Mucosa of rectum (tissue), 2 donors: ENCODE data around the gene PRR22.

ENCODE experiments used
- H3K27ac ChIP-seq, 2 donors: one replicate each; pipeline ENCODE4 v1.7.0; 2013; ENCODE audit warnings: inconsistent platforms in 2 of 2, low read depth in 2 of 2, low read length in 2 of 2
- H3K27me3 ChIP-seq, 2 donors: one replicate each; pipeline ENCODE4 v1.7.0; 2013; ENCODE audit warnings: low read length in 2 of 2; ENCODE audit not compliant: control insufficient read depth in 2 of 2, insufficient read depth in 2 of 2
- H3K36me3 ChIP-seq, 2 donors: one replicate each; pipeline ENCODE4 v1.7.0; 2013; ENCODE audit warnings: low read length in 2 of 2; ENCODE audit not compliant: control insufficient read depth in 2 of 2, insufficient read depth in 2 of 2
- H3K4me1 ChIP-seq, 2 donors: one replicate each; pipeline ENCODE4 v1.7.0; 2013; ENCODE audit warnings: low read length in 2 of 2, mild to moderate bottlenecking in 1 of 2; ENCODE audit not compliant: control insufficient read depth in 2 of 2, insufficient read depth in 2 of 2
- H3K4me3 ChIP-seq, 2 donors: one replicate each; pipeline ENCODE4 v1.7.0; 2013; ENCODE audit warnings: low read length in 2 of 2
- H3K9ac ChIP-seq, 2 donors: one replicate each; pipeline ENCODE4 v1.7.0; 2013; ENCODE audit warnings: low read length in 2 of 2, low read depth in 1 of 2, mild to moderate bottlenecking in 1 of 2
- H3K9me3 ChIP-seq, 2 donors: one replicate each; pipeline ENCODE4 v1.7.0; 2013; ENCODE audit warnings: low read length in 2 of 2; ENCODE audit not compliant: control insufficient read depth in 2 of 2
- donor health status: healthy.
- donor health status: Normal muscosa, but diverticular disease.

PRR22 gene

DNA sequence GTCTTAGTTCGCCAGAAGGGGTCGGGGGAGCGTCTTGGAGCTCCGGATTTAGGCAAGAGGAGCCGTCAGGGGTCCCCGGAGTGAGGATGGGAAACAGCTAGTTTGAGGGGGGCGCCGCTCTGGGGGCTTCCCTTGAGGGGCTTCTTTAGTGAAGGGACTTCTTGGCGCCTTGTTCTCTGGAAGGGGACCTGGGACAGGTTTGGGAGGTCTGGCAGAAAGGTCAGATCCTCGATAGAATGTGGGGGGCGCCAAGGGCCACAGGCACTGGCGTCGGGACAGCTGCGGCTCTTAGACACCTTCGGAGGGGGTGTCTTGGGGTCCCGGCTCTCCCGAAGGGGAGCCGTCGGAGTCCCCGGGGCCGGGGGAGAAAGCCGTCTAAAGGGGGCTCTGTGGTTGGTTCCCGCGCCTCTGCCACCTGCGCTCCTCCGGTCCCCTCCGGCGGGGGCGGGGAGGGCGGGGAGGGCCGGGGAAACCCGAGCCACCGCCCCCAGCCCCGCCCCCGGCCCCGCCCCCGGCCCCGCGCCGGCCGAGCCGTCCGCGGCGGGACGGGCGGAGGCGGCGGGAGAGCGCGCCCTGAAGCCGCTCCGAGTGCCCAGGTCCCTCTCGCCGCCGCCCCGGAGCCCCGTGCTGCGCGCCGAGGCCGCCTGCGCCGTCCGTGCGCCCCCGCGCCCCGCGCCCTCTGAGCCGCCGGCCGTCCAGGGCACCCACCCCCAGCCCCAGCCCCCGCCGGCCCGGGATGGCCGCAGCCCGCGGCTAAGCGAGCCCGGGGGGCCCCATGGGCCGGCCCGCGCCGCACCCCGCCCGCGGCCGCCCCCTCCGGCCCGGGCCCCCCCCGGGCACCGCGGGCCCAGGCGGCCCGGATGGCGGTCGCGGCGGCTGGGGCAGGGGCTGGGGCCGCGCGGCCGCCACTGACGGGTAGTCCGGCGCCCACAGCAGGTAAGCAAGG is 20.2 kb upstream of the PRR22 start, which contains the start of gene NRTN:
TSS of gene NRTN (plus strand) at position 552 of the 946 bp plus-strand sequence. CDS start 19,099 bp downstream, outside the sequence.
- Histone ChIP-seq H3K9ac (peak within 1 kb of the TSS; percentile 14 to 48), H3K4me3 (peak within 1 kb of the TSS; percentile 48 to 62), H3K27ac (peak within 1 kb of the TSS; percentile 17 to 42), H3K9me3 (no peaks in the 10 kb centered on the region), H3K36me3 (no peaks in the 10 kb centered on the region), H3K27me3 (peaks cover 0 to 2% of the 10 kb centered on the region in 2 donors), H3K4me1 (peaks cover 11% of the 10 kb centered on the region in 2 donors)

GRCh38 chr19:5803752-5804515 is 19.4 kb upstream of the PRR22 start:
- peaks cover 11% of the 10 kb centered on the region in 2 donors for H3K4me1 ChIP-seq

GRCh38 chr19:5803441-5803751 is 18.9 kb upstream of the PRR22 start:
- H3K27ac ChIP-seq: no peak overlapping the region
- H3K4me1 ChIP-seq: peaks cover 11% of the 10 kb centered on the region in 2 donors
- H3K9me3 ChIP-seq: no peaks in the 10 kb centered on the region
- H3K36me3 ChIP-seq: no peaks in the 10 kb centered on the region
- H3K27me3 ChIP-seq: peaks cover 2 to 3% of the 10 kb centered on the region in 2 donors
- peak overlapping the region; percentile 11 to 32 for H3K9ac ChIP-seq
- peak overlapping the region; percentile 42 to 62 for H3K4me3 ChIP-seq

More at GRCh38 chr19:5803752-5804515, 19.4 kb upstream of the PRR22 start:
- Histone ChIP-seq H3K36me3 (no peaks in the 10 kb centered on the region), H3K4me3 (peak overlapping the region; percentile 42 to 62), H3K27me3 (peaks cover 2 to 3% of the 10 kb centered on the region in 2 donors), H3K27ac (no peak overlapping the region), H3K9ac (peak overlapping the region; percentile 11 to 32), H3K9me3 (no peaks in the 10 kb centered on the region)

DNA sequence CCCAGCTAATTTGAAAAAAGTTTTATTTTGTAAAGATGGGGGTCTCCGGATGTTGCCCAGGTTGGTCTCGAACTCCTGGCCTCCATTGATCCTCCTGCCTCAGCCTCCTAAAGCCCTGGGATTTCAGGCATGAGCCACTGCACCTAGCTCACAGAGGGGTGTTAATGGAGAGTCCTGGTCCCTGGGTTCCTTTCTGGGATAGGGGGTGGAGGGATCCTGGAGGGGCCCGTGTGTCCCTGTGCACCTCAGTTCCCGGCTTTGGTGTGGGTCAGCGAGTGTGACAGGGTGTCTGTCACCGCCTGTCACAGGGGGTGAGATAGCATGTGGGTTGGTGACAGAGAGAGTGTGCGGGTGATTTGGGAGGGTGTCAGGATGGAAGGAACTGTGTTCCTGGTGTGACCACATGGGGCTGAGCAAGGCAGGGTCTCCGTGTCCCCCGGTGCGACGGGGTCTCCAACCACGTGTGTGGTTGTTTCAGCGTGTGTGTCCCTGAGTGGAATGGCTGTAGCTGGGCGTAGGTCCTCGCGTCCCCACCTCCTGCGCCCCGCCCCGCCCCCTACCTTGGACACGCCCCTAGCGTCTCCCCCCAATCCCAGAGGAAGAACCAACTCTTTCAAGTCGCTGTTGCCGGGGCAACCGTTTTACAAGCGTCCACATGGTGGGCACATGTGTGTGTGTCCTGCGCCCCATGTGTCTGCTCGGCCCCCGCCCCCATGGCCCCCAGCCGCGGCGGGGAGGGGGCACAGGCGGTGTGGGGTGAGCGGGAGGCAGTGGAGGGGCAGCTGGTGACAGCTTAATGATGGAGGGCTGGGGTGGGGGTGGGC is 17.5 kb upstream of the PRR22 start:
- H3K27ac ChIP-seq: no peak overlapping the region
- no peak overlapping the region for H3K9ac ChIP-seq
- peaks cover 11% of the 10 kb centered on the region in 2 donors for H3K4me1 ChIP-seq
- no peaks in the 10 kb centered on the region for H3K36me3 ChIP-seq
- H3K27me3 ChIP-seq: peaks cover 2 to 3% of the 10 kb centered on the region in 2 donors
- H3K4me3 ChIP-seq: no peak overlapping the region
- no peaks in the 10 kb centered on the region for H3K9me3 ChIP-seq

DNA sequence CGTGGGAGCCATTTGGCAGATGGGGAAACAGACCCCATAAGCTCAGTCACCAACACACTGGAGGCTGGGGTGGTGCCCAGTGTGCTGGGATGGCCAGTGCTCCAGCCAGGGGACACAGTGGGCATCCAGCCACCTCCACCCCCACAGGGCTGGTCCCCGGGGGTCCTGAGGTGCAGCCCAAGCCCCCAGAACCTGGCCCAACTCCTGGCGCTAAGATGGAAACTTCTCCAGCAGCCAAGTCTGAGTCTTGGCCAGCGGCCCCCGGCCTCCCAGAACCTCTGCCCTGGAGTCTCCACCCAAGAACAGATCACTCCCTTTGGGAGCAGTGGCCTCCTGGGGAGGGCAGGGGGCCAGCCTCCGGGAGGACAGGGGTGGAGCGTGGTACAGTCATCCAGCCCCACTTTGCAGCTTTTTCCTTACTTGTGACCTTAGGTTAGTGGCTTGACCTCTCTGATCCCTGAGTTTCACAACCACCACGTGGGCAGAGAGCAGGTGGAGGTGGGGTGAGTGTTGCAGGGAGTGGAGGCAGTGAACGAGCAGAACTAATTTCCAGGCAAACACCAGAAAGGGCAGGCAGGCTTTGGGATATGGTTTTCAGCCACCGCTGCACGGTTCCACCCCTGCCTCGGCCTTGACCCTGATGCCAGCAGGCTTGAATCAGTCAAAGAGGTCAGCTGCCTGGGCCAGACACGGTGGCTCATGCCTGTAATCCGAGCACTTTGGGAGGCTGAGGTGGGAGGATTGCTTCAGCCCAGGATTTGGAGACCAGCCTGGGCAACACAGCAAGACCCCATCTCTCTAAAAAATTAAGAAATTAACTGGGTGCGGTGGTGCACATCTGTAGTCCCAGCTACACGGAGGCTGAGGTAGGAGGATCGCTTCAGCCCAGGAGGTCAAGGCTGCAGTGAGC is 16.1 kb upstream of the PRR22 start:
- H3K27me3 ChIP-seq: peaks cover 2 to 3% of the 10 kb centered on the region in 2 donors
- no peak overlapping the region for H3K27ac ChIP-seq
- no peak overlapping the region for H3K4me3 ChIP-seq

DNA sequence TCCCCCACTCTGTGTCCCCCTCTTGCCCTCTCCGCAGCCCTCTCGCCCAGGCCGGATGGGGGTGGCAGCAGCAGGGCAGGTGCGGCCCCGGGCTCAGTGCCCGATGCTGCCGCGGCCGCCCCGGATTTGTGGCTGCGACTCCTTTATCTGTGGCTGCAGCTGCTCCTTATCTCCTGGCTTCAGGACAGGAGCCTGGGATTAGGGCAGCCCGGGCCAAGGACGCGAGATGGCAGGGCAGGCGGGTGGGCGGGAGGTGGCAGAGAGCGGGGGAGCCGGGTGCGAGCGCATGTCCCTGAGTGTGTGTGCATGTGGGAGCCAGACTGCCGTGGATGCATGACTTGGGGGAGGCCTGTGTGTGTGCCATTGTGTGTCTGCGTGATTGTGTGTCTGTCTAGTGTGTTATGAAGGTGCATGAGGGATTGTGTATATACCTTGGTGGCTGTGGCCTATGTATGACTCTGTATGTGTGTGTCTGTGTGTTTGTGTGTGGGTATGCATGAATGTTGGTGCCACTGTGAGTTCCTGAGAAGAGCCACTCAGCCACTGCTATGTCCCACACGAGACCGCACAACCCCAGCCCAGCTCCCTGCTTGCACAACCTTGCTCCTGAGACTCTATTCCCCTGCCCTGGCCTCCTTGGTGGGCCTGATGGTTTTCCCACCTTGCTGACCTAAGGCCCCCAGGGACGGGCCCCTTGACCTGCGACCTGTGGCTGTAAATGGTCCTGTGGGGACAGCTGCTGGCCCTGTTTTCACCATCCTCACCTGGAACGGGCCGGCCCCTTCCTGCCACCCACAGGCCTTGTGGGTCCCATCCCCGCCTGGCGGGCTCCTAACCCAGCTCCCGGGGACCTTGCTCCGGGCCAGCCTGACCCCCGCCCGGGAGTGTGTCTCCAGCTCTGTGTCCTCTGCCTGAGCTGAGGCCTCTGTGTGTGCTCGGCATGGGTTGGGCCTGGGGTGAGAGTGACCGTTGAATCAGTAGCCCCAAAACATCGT is 15.0 kb upstream of the PRR22 start:
- Histone ChIP-seq H3K4me3 (no peak overlapping the region), H3K27ac (no peak overlapping the region), H3K27me3 (peaks cover 2 to 3% of the 10 kb centered on the region in 2 donors)

More for the DNA sequence above, 16.1 kb upstream of the PRR22 start:
- H3K4me1 ChIP-seq: peaks cover 11% of the 10 kb centered on the region in 2 donors
- H3K36me3 ChIP-seq: no peaks in the 10 kb centered on the region
- no peaks in the 10 kb centered on the region for H3K9me3 ChIP-seq
- H3K9ac ChIP-seq: no peak overlapping the region

GRCh38 chr19:5798244-5798643 is 13.7 kb upstream of the PRR22 start:
- Histone ChIP-seq H3K36me3 (no peaks in the 10 kb centered on the region), H3K27me3 (peaks cover under 1 to 3% of the 10 kb centered on the region in 2 donors), H3K9ac (no peak overlapping the region), H3K9me3 (no peaks in the 10 kb centered on the region), H3K4me3 (no peak overlapping the region), H3K27ac (no peak overlapping the region), H3K4me1 (no peaks in the 10 kb centered on the region)

More for the DNA sequence above, 15.0 kb upstream of the PRR22 start:
- Histone ChIP-seq H3K4me1 (peaks cover 10% of the 10 kb centered on the region in 2 donors), H3K36me3 (no peaks in the 10 kb centered on the region), H3K9ac (no peak overlapping the region), H3K9me3 (no peaks in the 10 kb centered on the region)

DNA sequence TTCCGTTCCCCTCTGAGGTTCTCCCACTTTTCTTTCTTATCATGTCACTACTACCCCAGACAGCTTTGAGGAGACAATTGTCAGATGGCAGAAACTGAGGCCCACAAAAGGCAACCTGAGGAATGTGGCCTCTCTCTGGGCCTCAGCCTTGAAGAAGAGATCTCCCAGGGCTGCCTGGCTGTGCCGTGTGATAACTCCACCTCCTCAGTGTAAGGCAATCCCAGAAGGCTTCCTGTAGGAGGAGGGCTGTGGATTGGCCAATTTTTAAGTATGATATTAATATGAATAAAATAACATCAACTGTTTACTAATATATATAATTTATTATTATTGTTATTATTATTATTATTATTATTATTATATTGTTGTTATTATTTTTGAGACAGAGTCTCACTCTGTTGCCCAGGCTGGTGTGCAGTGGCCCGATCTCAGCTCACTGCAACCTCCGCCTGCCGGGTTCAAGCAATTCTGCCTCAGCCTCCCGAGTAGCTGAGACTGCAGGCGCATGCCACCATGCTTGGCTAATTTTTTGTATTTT is 10.9 kb upstream of the PRR22 start:
- no peaks in the 10 kb centered on the region for H3K36me3 ChIP-seq
- no peak overlapping the region for H3K27ac ChIP-seq
- no peak overlapping the region for H3K4me3 ChIP-seq
- no peak overlapping the region for H3K9ac ChIP-seq
- peaks cover 0 to 3% of the 10 kb centered on the region in 2 donors for H3K27me3 ChIP-seq
- H3K4me1 ChIP-seq: peaks cover 0 to under 1% of the 10 kb centered on the region in 2 donors
- no peaks in the 10 kb centered on the region for H3K9me3 ChIP-seq
